Measurements from ENCODE around the gene ACTR3. TPM values are rescaled to one million over a fixed set of nuclear protein-coding genes. Genes with fewer than 3 reads are reported as not detected.

Gene ACTR3
- total RNA-seq (2014; rRNA removed; shearing (Covaris generic)) (137 and 138 TPM in 2 replicates), polyA plus RNA-seq (2016; fragmentation: Nextera tagmentation; extraction: Ambion mirVana) (47.8 and 63.7 TPM in 2 replicates)
- long read RNA-seq, full-length matches to known transcripts = 48 of 53 reads
- long read RNA-seq, partial matches to known transcripts = 2 of 53 reads
- long read RNA-seq, other reads (novel, unspliced or antisense) = 3 of 53 reads

- Mint-ChIP-seq H3K27me3 (ENCODE audit: insufficient read depth, low read depth, poor library complexity) (peaks cover 14% of the 10 kb centered on the region), H3K4me3 (peak within 1 kb of the TSS; percentile 90), H3K4me1 (peaks cover 57% of the 10 kb centered on the region), H3K9me3 (no peaks in the 10 kb centered on the region; the same call in 2 of the 3 replicates), H3K36me3 (ENCODE audit: low read depth) (peaks cover 11% of the 10 kb centered on the region; the same call in 2 of the 3 replicates), H3K27ac (peak within 1 kb of the TSS; percentile 100)
- H3F3A ChIP-seq (replicated peaks; ENCODE audit: low read depth) = peaks cover 11% of the 10 kb centered on the region
- no peak within 1 kb of the TSS for H2AFZ ChIP-seq
- no peak for TF ChIP-seq EZH2 (IDR thresholded peaks at IDR 0.05; ENCODE audit: low read depth, unreplicated experiment)
- no peak for TF ChIP-seq ZNF114 (CRISPR knock-in tag; IDR thresholded peaks at IDR 0.05)
- peak; percentile 45; the same call in 1 of the 2 replicates for TF ChIP-seq ETS1 (IDR thresholded peaks at IDR 0.05)
- TF ChIP-seq CREB1 (CRISPR knock-in tag; IDR thresholded peaks at IDR 0.05; ENCODE audit: low read depth) = peak; percentile 65
- no peak for TF ChIP-seq STAT1 (IDR thresholded peaks at IDR 0.05; ENCODE audit: unreplicated experiment)
- TF ChIP-seq POLR2AphosphoS5 (IDR thresholded peaks at IDR 0.05; ENCODE audit: low read depth) = peak; percentile 86
- H3K27ac ChIP-seq (ENCODE audit: low read depth) = peak within 1 kb of the TSS; percentile 100
- H3K4me3 ChIP-seq = peak within 1 kb of the TSS; percentile 67
- H3K79me2 ChIP-seq (replicated peaks; ENCODE audit: insufficient read depth) = peaks cover 47% of the 10 kb centered on the region
- peaks cover 48% of the 10 kb centered on the region for H3K4me1 ChIP-seq (ENCODE audit: insufficient read depth)
- ATAC-seq (peak; percentile 89), DNase-seq (ENCODE audit: low spot score) (peak; percentile 98)
- H3K9me2 ChIP-seq (ENCODE audit: insufficient read depth) = no peaks in the 10 kb centered on the region
- H4K20me1 ChIP-seq (replicated peaks; ENCODE audit: insufficient read depth) = peaks cover 18% of the 10 kb centered on the region
- H3K27me3 ChIP-seq (ENCODE audit: insufficient read depth) = no peaks in the 10 kb centered on the region
- no peaks in the 10 kb centered on the region for H3K36me3 ChIP-seq (ENCODE audit: insufficient read depth)
- H3K4me2 ChIP-seq = peak within 1 kb of the TSS; percentile 76
Observed at GRCh38 chr2:113889471-113890252, at the start of gene ACTR3. ACTR3 (plus strand) TSS chr2:113890089; CDS start chr2:113890280, 191 bp downstream.

GRCh38 chr2:113840518-113840917 is 49.4 kb upstream of the ACTR3 start:
- peak overlapping the region; percentile 67 for H2AFZ ChIP-seq
- peaks cover 15% of the 10 kb centered on the region; the same call in 1 of the 2 replicates for H3K4me1 ChIP-seq (ENCODE audit: insufficient read depth)
- no peak overlapping the region for H3K4me3 ChIP-seq
- H3K9me2 ChIP-seq (ENCODE audit: insufficient read depth) = no peaks in the 10 kb centered on the region
- DNase-seq (ENCODE audit: low spot score) (peak; percentile 60), ATAC-seq (peak; percentile 53; the same call in 2 of the 3 replicates)
- H3K36me3 Mint-ChIP-seq (ENCODE audit: low read depth) = no peaks in the 10 kb centered on the region; the same call in 2 of the 3 replicates
- TF ChIP-seq NANOG (IDR thresholded peaks at IDR 0.05; ENCODE audit: borderline replicate concordance) (no peak), ZNF462 (CRISPR knock-in tag; IDR thresholded peaks at IDR 0.05) (peak; percentile 67), ETS1 (IDR thresholded peaks at IDR 0.05) (no peak)
- H3K27me3 Mint-ChIP-seq (ENCODE audit: insufficient read depth, low read depth, poor library complexity) = peaks cover 6% of the 10 kb centered on the region
- H4K20me1 ChIP-seq (replicated peaks; ENCODE audit: insufficient read depth) = no peaks in the 10 kb centered on the region
- H3K4me3 Mint-ChIP-seq = no peak overlapping the region
- no peaks in the 10 kb centered on the region for H3K27me3 ChIP-seq (ENCODE audit: insufficient read depth)
- no peaks in the 10 kb centered on the region for H3K36me3 ChIP-seq (ENCODE audit: insufficient read depth)
- H3K9me3 Mint-ChIP-seq = peaks cover 6% of the 10 kb centered on the region
- peak overlapping the region; percentile 78; the same call in 1 of the 2 replicates for H3K27ac Mint-ChIP-seq
- H3K27ac ChIP-seq (ENCODE audit: low read depth) = peak overlapping the region; percentile 72; the same call in 1 of the 2 replicates
- no peaks in the 10 kb centered on the region for H3K79me2 ChIP-seq (replicated peaks; ENCODE audit: insufficient read depth)
- peaks cover 12% of the 10 kb centered on the region for H3K4me1 Mint-ChIP-seq
- no peaks in the 10 kb centered on the region for H3F3A ChIP-seq (replicated peaks; ENCODE audit: low read depth)
- H3K4me2 ChIP-seq = 0 out of 2 replicates have a peak overlapping the region, but pooled peaks have one; percentile 15

Data from GM23338 (cell line).